Keratinocyte (primary cell): ENCODE measurements around the gene ZNF831.

Experiments used
- EZH2 ChIP-seq: IDR thresholded peaks from one replicate; pipeline ENCODE4 v1.6.1; 2012; ENCODE audit warnings: inconsistent platforms, mild to moderate bottlenecking, low read length, moderate library complexity
- TF ChIP-seq, protein P1 (sequence below), 3 experiments: IDR thresholded peaks in 1 of 3; conservative IDR thresholded peaks in 1 of 3; optimal IDR thresholded peaks in 1 of 3; 2 replicates in 2 of 3; 3 replicates in 1 of 3; pipeline versions ENCODE3 to v1.5.1; 2011; ENCODE audit warnings: low read length in 3 of 3, mild to moderate bottlenecking in 3 of 3, moderate library complexity in 2 of 3, control low read depth in 1 of 3, inconsistent platforms in 1 of 3; ENCODE audit not compliant: insufficient read depth in 2 of 3; ENCODE audit errors: extremely low read depth in 1 of 3

DNA sequence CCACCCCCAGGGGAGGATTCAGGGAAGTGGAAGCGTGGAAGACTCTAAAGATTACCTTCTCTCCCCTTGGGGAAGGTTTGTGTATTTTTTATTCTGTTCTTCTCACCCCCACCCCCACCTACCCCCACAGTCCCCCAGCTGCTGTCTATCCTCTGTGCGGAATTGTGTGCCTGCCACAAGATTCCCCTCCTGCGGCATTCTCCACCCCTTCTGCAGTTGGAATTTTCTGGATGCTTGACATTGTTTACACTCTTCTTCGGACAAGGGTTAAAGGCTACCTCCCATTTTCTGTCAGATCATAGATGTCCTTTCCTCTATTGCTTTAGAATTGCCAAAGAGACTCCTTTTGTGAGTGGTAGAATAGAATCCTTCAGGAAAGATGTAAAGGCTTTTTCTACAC lies 76.4 kb downstream of the ZNF831 start:
- TF ChIP-seq, protein P1, sequence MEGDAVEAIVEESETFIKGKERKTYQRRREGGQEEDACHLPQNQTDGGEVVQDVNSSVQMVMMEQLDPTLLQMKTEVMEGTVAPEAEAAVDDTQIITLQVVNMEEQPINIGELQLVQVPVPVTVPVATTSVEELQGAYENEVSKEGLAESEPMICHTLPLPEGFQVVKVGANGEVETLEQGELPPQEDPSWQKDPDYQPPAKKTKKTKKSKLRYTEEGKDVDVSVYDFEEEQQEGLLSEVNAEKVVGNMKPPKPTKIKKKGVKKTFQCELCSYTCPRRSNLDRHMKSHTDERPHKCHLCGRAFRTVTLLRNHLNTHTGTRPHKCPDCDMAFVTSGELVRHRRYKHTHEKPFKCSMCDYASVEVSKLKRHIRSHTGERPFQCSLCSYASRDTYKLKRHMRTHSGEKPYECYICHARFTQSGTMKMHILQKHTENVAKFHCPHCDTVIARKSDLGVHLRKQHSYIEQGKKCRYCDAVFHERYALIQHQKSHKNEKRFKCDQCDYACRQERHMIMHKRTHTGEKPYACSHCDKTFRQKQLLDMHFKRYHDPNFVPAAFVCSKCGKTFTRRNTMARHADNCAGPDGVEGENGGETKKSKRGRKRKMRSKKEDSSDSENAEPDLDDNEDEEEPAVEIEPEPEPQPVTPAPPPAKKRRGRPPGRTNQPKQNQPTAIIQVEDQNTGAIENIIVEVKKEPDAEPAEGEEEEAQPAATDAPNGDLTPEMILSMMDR (optimal IDR thresholded peaks at IDR 0.05 in 1 of 3, IDR thresholded peaks at IDR 0.05 in 1 of 3, conservative IDR thresholded peaks at IDR 0.05 in 1 of 3; ENCODE audit: extremely low read depth in 1 of 3, insufficient read depth in 2 of 3, low read length in 3 of 3): no peak
- no peak for TF ChIP-seq EZH2
